PC-9 (cell line): Measurements from ENCODE around the gene SOCS2. TPM values are rescaled to one million over a fixed set of nuclear protein-coding genes. Genes with fewer than 3 reads are reported as not detected.

Experiments used
- BruUV-seq: library from RNA; stranded (reverse); fragments of 400-500 nt; replicated peaks from 2 replicates; lab custom pipeline; 2021; lab: Mats Ljungman, UMichigan
- CTCF ChIA-PET: fragments of 300-600 bp; sonication (Branson Sonifier 250); formaldehyde crosslinking; loops from one replicate; lab custom pipeline; 2022; ENCODE audit warnings: antibody characterized with exemption; lab: Charles Lee
- POLR2A ChIA-PET: fragments of 300-600 bp; sonication (Branson Sonifier 250); formaldehyde crosslinking; loops from one replicate; lab custom pipeline; 2022; ENCODE audit warnings: antibody characterized with exemption; ENCODE audit not compliant: unreplicated experiment; lab: Charles Lee
- DNase-seq, 2 experiments: peaks; one replicate each; pipeline versions ENCODE4 v3.0.0 to v3.0.0-alpha.2; 2015 to 2022; ENCODE audit warnings: mixed read lengths in 1 of 2
- H2AFZ ChIP-seq: fragments of 200-600 bp; sonication (generic); 2 replicates; pipeline ENCODE4 v1.8.1; 2017; ENCODE audit warnings: antibody characterized with exemption
- H3F3A ChIP-seq: fragments of 200-600 bp; sonication (generic); 2 replicates; pipeline ENCODE4 v1.8.1; 2017; ENCODE audit warnings: antibody characterized with exemption, mild to moderate bottlenecking, low read depth; ENCODE audit not compliant: insufficient read depth
- H3K27ac ChIP-seq: fragments of 200-600 bp; sonication (generic); 2 replicates; pipeline ENCODE4 v1.6.1; 2016; ENCODE audit warnings: mixed run types
- H3K27me3 ChIP-seq: fragments of 200-600 bp; sonication (generic); 2 replicates; pipeline ENCODE4 v1.6.1; 2016; ENCODE audit warnings: low read depth, mixed run types; ENCODE audit not compliant: insufficient read depth
- H3K36me3 ChIP-seq: fragments of 200-600 bp; sonication (generic); 2 replicates; pipeline ENCODE4 v1.6.1; 2016; ENCODE audit warnings: low read depth, mixed run types
- H3K4me1 ChIP-seq: fragments of 200-600 bp; sonication (generic); replicated peaks from 2 replicates; pipeline ENCODE4 v1.6.1; 2016; ENCODE audit warnings: mixed run types; ENCODE audit not compliant: insufficient read depth
- H3K4me2 ChIP-seq: fragments of 200-600 bp; sonication (generic); 2 replicates; pipeline ENCODE4 v1.6.1; 2017; ENCODE audit warnings: mixed run types
- H3K4me3 ChIP-seq: fragments of 200-600 bp; sonication (generic); 2 replicates; pipeline ENCODE4 v1.6.1; 2016; ENCODE audit warnings: mixed run types
- H3K79me2 ChIP-seq: fragments of 200-600 bp; sonication (generic); 2 replicates; pipeline ENCODE4 v1.6.1; 2017; ENCODE audit warnings: low read depth, mixed run types
- H3K9me2 ChIP-seq: fragments of 200-600 bp; sonication (generic); 2 replicates; pipeline ENCODE4 v1.8.1; 2017; ENCODE audit warnings: mild to moderate bottlenecking; ENCODE audit not compliant: insufficient read depth
- H3K9me3 ChIP-seq: fragments of 200-600 bp; sonication (generic); 2 replicates; pipeline ENCODE4 v1.8.1; 2016; ENCODE audit warnings: low read depth; ENCODE audit not compliant: insufficient read depth
- H4K20me1 ChIP-seq: fragments of 200-600 bp; sonication (generic); 2 replicates; pipeline ENCODE4 v1.8.1; 2017; ENCODE audit not compliant: insufficient read depth
- CTCF ChIP-seq: fragments of 200-600 bp; sonication (generic); conservative IDR thresholded peaks from 2 replicates; pipeline ENCODE4 v1.6.1; 2017; ENCODE audit warnings: mixed run types, antibody characterized with exemption, mild to moderate bottlenecking, moderate library complexity
- EZH2 ChIP-seq: fragments of 200-600 bp; sonication (generic); IDR thresholded peaks from 2 replicates; pipeline ENCODE4 v1.8.0; 2017; ENCODE audit warnings: antibody characterized with exemption, low read depth
- intact Hi-C: fragments of 100-400 bp; cut with micrococcal nuclease; formaldehyde crosslinking; loops from one replicate; pipeline ENCODE4 v1.10.0; 2022; ENCODE audit not compliant: unreplicated experiment
- total RNA-seq: library from RNA; stranded (reverse); gene quantifications from 2 replicates; pipeline ENCODE4 v1.2.3, GENCODE V29; 2021

The SOCS2 gene
- total RNA-seq, 1 experiment from 2014 or later, result 9.2 TPM

GRCh38 chr12:93565760-93566159 is 6.7 kb upstream of the SOCS2 start:
- Histone ChIP-seq H2AFZ (no peak overlapping the region), H3K4me2 (no peak overlapping the region), H3K9me2 (no peaks in the 10 kb centered on the region), H3K36me3 (no peaks in the 10 kb centered on the region), H3F3A (peaks cover 29% of the 10 kb centered on the region), H3K4me1 (peaks cover 23% of the 10 kb centered on the region), H3K9me3 (0 out of 2 replicates have a peak, but pooled peaks cover 5% of the 10 kb centered on the region), H3K27ac (no peak overlapping the region), H3K4me3 (no peak overlapping the region), H3K79me2 (no peaks in the 10 kb centered on the region), H3K27me3 (no peaks in the 10 kb centered on the region), H4K20me1 (no peaks in the 10 kb centered on the region)
- ChIA-PET CTCF (no interaction called here), POLR2A (no interaction called here)
- no TSS peak for BruUV-seq
- TF ChIP-seq EZH2, result no peak
- TF ChIP-seq CTCF, result no peak
- intact Hi-C loops, result no loop called here
- no peak for DNase-seq

- Histone ChIP-seq H3K9me3 (no peaks in the 10 kb centered on the region), H3K4me3 (no peak overlapping the region), H3F3A (peaks cover 34% of the 10 kb centered on the region), H2AFZ (no peak overlapping the region), H3K4me1 (peaks cover 23% of the 10 kb centered on the region), H3K36me3 (no peaks in the 10 kb centered on the region), H4K20me1 (no peaks in the 10 kb centered on the region), H3K79me2 (no peaks in the 10 kb centered on the region), H3K9me2 (no peaks in the 10 kb centered on the region), H3K4me2 (no peak overlapping the region), H3K27me3 (no peaks in the 10 kb centered on the region), H3K27ac (no peak overlapping the region)
- CTCF ChIA-PET, result interaction anchor here (0.6 to 1.2 kb wide), 3 partner anchors 63 to 156 kb away, joined by 3 to 5 read pairs (median 4); no protein-coding TSS in a partner anchor
- DNase-seq, result no peak
- no peak for TF ChIP-seq CTCF
- POLR2A ChIA-PET, result no interaction called here
- BruUV-seq, result no TSS peak
- intact Hi-C loops, result no loop called here
These were observed 5.3 kb upstream of the SOCS2 start for GRCh38 chr12:93567174-93567573.

DNA sequence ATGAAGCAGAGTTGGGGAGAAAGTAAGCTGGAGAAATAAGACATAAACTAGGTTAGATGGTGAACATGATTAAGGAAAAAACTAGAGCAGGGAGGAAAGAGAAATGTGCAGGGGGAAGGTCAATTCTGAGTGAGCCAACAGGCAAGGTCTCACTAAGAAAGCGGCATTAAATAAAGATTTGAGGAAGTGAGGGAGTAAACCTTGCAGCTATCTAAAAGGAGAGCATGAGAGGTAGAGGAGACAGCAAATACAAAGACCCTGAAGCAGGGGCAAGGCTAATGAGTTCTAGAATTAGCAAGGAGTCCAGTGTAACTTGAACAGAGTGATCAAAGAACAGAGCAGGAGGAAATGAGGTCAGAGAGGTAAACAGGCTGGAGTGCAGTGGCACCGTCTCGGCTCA is 4.4 kb upstream of the SOCS2 start:
- Histone ChIP-seq H3K9me3 (no peaks in the 10 kb centered on the region), H2AFZ (no peak overlapping the region), H3K36me3 (no peaks in the 10 kb centered on the region), H3K27me3 (no peaks in the 10 kb centered on the region), H3F3A (peaks cover 33% of the 10 kb centered on the region), H4K20me1 (no peaks in the 10 kb centered on the region), H3K9me2 (no peaks in the 10 kb centered on the region), H3K4me1 (peaks cover 17% of the 10 kb centered on the region), H3K79me2 (no peaks in the 10 kb centered on the region), H3K4me3 (no peak overlapping the region), H3K4me2 (no peak overlapping the region), H3K27ac (no peak overlapping the region)
- POLR2A ChIA-PET, result no interaction called here
- DNase-seq, result no peak
- TF ChIP-seq EZH2 (no peak), CTCF (no peak)
- no TSS peak for BruUV-seq
- CTCF ChIA-PET, result no interaction called here
- intact Hi-C loops, result loop anchor here (2.0 kb wide), 1 partner anchor 411 kb away; no protein-coding TSS in a partner anchor
